ENCODE measurements around the gene KIF21B. TPM values are rescaled to one million over a fixed set of nuclear protein-coding genes. Genes with fewer than 3 reads are reported as not detected.

The KIF21B gene
- 1 to 10 TPM in 4 of 6 experiments, under 1 TPM in 2; 0.75 to 4.4 (median 1.4) TPM for total RNA-seq
- long read RNA-seq, result 0 reads

DNA sequence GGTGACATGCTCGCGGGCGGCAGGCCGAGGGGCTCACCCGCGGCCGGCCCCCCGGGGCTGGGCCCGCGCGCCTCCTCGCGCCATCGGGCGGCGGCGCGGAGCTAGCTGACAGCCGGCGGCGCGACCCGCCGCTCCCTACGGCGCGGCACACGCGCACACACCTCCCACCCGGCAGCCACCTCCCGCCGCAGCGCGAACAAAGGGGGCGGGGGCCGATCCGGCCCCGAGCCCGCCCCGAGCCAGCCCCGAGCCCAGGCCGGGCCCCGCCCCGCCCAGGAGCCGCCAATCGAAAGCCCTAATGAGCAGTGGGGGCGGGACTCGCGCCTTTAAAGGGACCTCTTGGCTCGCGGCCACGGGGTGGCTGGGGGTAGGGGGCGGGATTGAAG is at the start of gene KIF21B:
KIF21B (minus strand) TSS at position 198 of the 386 bp plus-strand sequence. CDS start 331 bp downstream, outside the sequence.
- TF ChIP-seq POLR2A (IDR thresholded peaks at IDR 0.05), result peak; percentile 68
- TF ChIP-seq, protein P1, sequence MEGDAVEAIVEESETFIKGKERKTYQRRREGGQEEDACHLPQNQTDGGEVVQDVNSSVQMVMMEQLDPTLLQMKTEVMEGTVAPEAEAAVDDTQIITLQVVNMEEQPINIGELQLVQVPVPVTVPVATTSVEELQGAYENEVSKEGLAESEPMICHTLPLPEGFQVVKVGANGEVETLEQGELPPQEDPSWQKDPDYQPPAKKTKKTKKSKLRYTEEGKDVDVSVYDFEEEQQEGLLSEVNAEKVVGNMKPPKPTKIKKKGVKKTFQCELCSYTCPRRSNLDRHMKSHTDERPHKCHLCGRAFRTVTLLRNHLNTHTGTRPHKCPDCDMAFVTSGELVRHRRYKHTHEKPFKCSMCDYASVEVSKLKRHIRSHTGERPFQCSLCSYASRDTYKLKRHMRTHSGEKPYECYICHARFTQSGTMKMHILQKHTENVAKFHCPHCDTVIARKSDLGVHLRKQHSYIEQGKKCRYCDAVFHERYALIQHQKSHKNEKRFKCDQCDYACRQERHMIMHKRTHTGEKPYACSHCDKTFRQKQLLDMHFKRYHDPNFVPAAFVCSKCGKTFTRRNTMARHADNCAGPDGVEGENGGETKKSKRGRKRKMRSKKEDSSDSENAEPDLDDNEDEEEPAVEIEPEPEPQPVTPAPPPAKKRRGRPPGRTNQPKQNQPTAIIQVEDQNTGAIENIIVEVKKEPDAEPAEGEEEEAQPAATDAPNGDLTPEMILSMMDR (IDR thresholded peaks at IDR 0.05), result no peak
- H3K4me3 ChIP-seq, result peak within 1 kb of the TSS; percentile 47 to 54 (median 48)
- intact Hi-C loops (cut with DNase I), result no loop called here
- H3K36me3 ChIP-seq, result no peaks in the 10 kb centered on the region
- 5% methylated on average over 7 of the region's 53 CpGs for WGBS (ENCODE audit: insufficient coverage, low coverage, low lambda C conversion rate, missing lambda C conversion rate)
- H3K9me3 ChIP-seq, result no peaks in the 10 kb centered on the region
- peak within 1 kb of the TSS in 2 of 3 donors; percentile 36 to 37 for H3K27ac ChIP-seq
- ATAC-seq (peak; percentile 78 to 86 (median 81)), DNase-seq (peak; percentile 86 to 90 (median 89))
- no peaks in the 10 kb centered on the region for H3K27me3 ChIP-seq
- H3K4me1 ChIP-seq, result peaks cover 0 to 30% (median 1%) of the 10 kb centered on the region in 4 donors

DNA sequence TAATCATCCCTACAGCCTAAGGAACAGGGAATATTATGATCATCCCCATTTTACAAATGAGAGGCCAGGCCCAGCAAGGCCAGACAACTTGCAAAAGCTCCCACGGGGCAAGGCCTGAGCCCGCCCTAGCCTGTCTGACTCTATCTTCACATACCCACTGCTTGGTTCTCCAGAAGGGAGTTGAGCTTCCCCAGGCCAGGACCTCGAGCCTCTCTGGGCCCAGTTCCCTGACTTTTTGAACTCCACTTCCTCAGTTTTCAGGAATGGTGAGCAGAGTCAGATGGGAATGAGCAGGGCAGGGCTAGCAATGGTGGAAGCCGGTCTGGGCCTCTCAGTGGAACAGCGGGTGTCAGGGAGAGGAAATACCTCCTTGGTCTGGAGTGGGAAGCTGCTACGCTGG is 49.4 kb upstream of the KIF21B start:
- H3K27ac ChIP-seq, result no peak overlapping the region

GRCh38 chr1:201072149-201072548 is 48.6 kb upstream of the KIF21B start:
- Histone ChIP-seq H3K36me3 (no peaks in the 10 kb centered on the region), H3K4me3 (no peak overlapping the region), H3K27me3 (no peaks in the 10 kb centered on the region), H3K4me1 (no peaks in the 10 kb centered on the region), H3K9me3 (no peaks in the 10 kb centered on the region), H3K27ac (no peak overlapping the region)
- intact Hi-C loops (cut with DNase I), result no loop called here
- ATAC-seq (no peak), DNase-seq (no peak)
- TF ChIP-seq POLR2A (IDR thresholded peaks at IDR 0.05), result no peak
- TF ChIP-seq, protein P1 (IDR thresholded peaks at IDR 0.05), result no peak
- 66% methylated on average over 4 of the region's 5 CpGs for WGBS (ENCODE audit: insufficient coverage, low coverage, low lambda C conversion rate, missing lambda C conversion rate)

More for the DNA sequence above, 49.4 kb upstream of the KIF21B start:
- intact Hi-C loops (cut with DNase I), result no loop called here
- Histone ChIP-seq H3K4me1 (no peaks in the 10 kb centered on the region), H3K36me3 (no peaks in the 10 kb centered on the region), H3K9me3 (no peaks in the 10 kb centered on the region), H3K27me3 (no peaks in the 10 kb centered on the region), H3K4me3 (no peak overlapping the region)
- peak in 1 of 4 donors; percentile 34 for ATAC-seq
- 77% methylated on average over 4 of the region's 6 CpGs for WGBS (ENCODE audit: insufficient coverage, low coverage, low lambda C conversion rate, missing lambda C conversion rate)
- DNase-seq, result no peak
- TF ChIP-seq, protein P1 (IDR thresholded peaks at IDR 0.05), result no peak
- TF ChIP-seq POLR2A (IDR thresholded peaks at IDR 0.05), result no peak

DNA sequence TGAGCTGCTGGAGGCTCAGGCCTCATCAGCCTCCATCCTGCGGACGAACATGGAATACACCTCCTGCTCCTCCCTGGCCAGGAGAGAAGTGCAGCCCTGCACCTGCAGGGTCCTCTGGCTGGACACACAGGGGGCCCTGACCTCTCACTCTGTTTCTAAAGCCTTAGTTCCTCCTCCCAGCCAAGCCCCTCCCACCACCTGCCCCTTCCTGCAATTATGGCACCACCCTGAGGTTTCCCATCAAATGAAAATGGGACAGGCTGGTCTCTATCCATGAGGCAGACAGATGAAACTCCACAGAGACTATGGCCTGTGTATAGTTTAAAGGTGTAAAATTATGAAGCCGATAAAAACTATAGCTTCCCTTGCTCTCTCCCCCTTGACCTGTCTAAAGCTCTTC is 46.1 kb upstream of the KIF21B start:
- no peaks in the 10 kb centered on the region for H3K27me3 ChIP-seq
- H3K27ac ChIP-seq, result no peak overlapping the region
- WGBS (ENCODE audit: insufficient coverage, low coverage, low lambda C conversion rate, missing lambda C conversion rate), result 88% methylated on average over 1 of the region's 3 CpGs
- no peak for ATAC-seq
- intact Hi-C loops (cut with DNase I), result no loop called here
- no peaks in the 10 kb centered on the region for H3K4me1 ChIP-seq
- no peaks in the 10 kb centered on the region for H3K36me3 ChIP-seq
- no peaks in the 10 kb centered on the region for H3K9me3 ChIP-seq
- TF ChIP-seq, protein P1 (IDR thresholded peaks at IDR 0.05), result no peak
- no peak for TF ChIP-seq POLR2A (IDR thresholded peaks at IDR 0.05)
- no peak for DNase-seq
- no peak overlapping the region for H3K4me3 ChIP-seq

- DNase-seq (no peak), ATAC-seq (no peak)
- no peaks in the 10 kb centered on the region for H3K36me3 ChIP-seq
- no peak overlapping the region for H3K4me3 ChIP-seq
- 71% methylated on average over 3 of the region's 4 CpGs for WGBS (ENCODE audit: insufficient coverage, low coverage, low lambda C conversion rate, missing lambda C conversion rate)
- intact Hi-C loops (cut with DNase I), result no loop called here
- no peak for TF ChIP-seq POLR2A (IDR thresholded peaks at IDR 0.05)
- TF ChIP-seq, protein P1 (IDR thresholded peaks at IDR 0.05), result no peak
- no peaks in the 10 kb centered on the region for H3K27me3 ChIP-seq
- H3K9me3 ChIP-seq, result no peaks in the 10 kb centered on the region
- no peak overlapping the region for H3K27ac ChIP-seq
- no peaks in the 10 kb centered on the region for H3K4me1 ChIP-seq
Measured at GRCh38 chr1:201068976-201069375, 45.5 kb upstream of the KIF21B start.

Data from right lobe of liver (tissue), 6 donors.